HepG2 (cell line): Measurements from ENCODE around the gene CACNA1C. TPM values are rescaled to one million over a fixed set of nuclear protein-coding genes. Genes with fewer than 3 reads are reported as not detected.
A peak's percentile ranks its signal among the peaks of the same experiment; 100 is the strongest.

Source experiments
- ATAC-seq: fragments of 200-7000 bp; cut with Tn5 transposase; 3 replicates; pipeline ENCODE4 v1.9.1; 2020; ENCODE audit warnings: mild to moderate bottlenecking, moderate library complexity
- BruUV-seq: library from RNA; stranded (reverse); fragments of 400-500 nt; replicated peaks from 2 replicates; lab custom pipeline; 2021; lab: Mats Ljungman, UMichigan
- CTCF ChIA-PET: fragments of 300-600 bp; formaldehyde crosslinking; extraction: SDS; loops from one replicate; lab custom pipeline; 2021; ENCODE audit warnings: low total read pairs, inconsistent platforms, low intra/inter-chr PET ratio; lab: Yijun Ruan, JAX
- POLR2A ChIA-PET: fragments of 350-600 bp; sonication (Branson Sonifier 250); formaldehyde crosslinking; loops from one replicate; lab custom pipeline; 2020; ENCODE audit warnings: antibody characterized with exemption, inconsistent platforms; lab: Yijun Ruan, JAX
- DNase-seq: peaks from one replicate; pipeline ENCODE4 v3.0.0-alpha.2; 2015; ENCODE audit warnings: low spot score
- FAIRE-seq: peaks from 3 replicates; lab custom pipeline; 2011; peaks lifted over from hg19 to GRCh38; lab: Jason Lieb, UNC
- H2AFZ ChIP-seq: one replicate; pipeline ENCODE4 v1.6.1; 2011; ENCODE audit warnings: low read length, inconsistent platforms
- H3K27ac ChIP-seq: fragments of 300-600 bp; 3 replicates; pipeline ENCODE4 v1.8.0; 2011; ENCODE audit warnings: mixed run types, mild to moderate bottlenecking, mixed read lengths, low read length, inconsistent platforms; ENCODE audit not compliant: insufficient read depth; ENCODE audit errors: extremely low read length
- H3K27me3 ChIP-seq, 2 experiments: fragments of 200-600 bp in 1 of 2; 2 replicates in 1 of 2; 3 replicates in 1 of 2; pipeline versions ENCODE4 v1.6.0 to v1.8.0; 2011; ENCODE audit warnings: low read length in 2 of 2, mild to moderate bottlenecking in 2 of 2, moderate library complexity in 2 of 2, inconsistent platforms in 1 of 2; ENCODE audit not compliant: insufficient read depth in 2 of 2, control insufficient read depth in 1 of 2
- H3K36me3 ChIP-seq, 2 experiments: fragments of 200-600 bp in 1 of 2; replicated peaks in 1 of 2; 2 replicates in 1 of 2; 3 replicates in 1 of 2; pipeline versions ENCODE4 v1.5.1 to v1.8.0; 2011; ENCODE audit warnings: low read length in 2 of 2, inconsistent platforms in 1 of 2; ENCODE audit not compliant: insufficient read depth in 2 of 2, control insufficient read depth in 1 of 2
- H3K4me1 ChIP-seq: 2 replicates; pipeline ENCODE4 v1.5.1; 2012; ENCODE audit warnings: low read length, inconsistent platforms; ENCODE audit not compliant: insufficient read depth
- H3K4me2 ChIP-seq: 2 replicates; pipeline ENCODE4 v1.6.0; 2011; ENCODE audit warnings: low read depth, low read length, inconsistent platforms
- H3K4me3 ChIP-seq, 3 experiments: fragments of 200-600 bp in 1 of 3; sonication (generic), shearing (Covaris generic) in 1 of 3; replicated peaks in 1 of 3; 2 replicates each; pipeline ENCODE4 v1.5.1; 2011 to 2016; ENCODE audit warnings: low read length in 3 of 3, inconsistent platforms in 2 of 3, low read depth in 2 of 3, mild to moderate bottlenecking in 2 of 3, control low read depth in 1 of 3, mixed read lengths in 1 of 3; ENCODE audit not compliant: insufficient read depth in 1 of 3
- H3K79me2 ChIP-seq: one replicate; pipeline ENCODE4 v1.6.1; 2011; ENCODE audit warnings: low read length, inconsistent platforms; ENCODE audit not compliant: insufficient read depth
- H3K9ac ChIP-seq: 2 replicates; pipeline ENCODE4 v1.6.0; 2011; ENCODE audit warnings: mild to moderate bottlenecking, low read depth, low read length, inconsistent platforms; ENCODE audit not compliant: insufficient read depth
- H3K9me3 ChIP-seq: 2 replicates; pipeline ENCODE4 v1.5.1; 2012; ENCODE audit warnings: mild to moderate bottlenecking, low read length
- H4K20me1 ChIP-seq: 2 replicates; pipeline ENCODE4 v1.6.0; 2011; ENCODE audit warnings: inconsistent platforms, mild to moderate bottlenecking, low read length, moderate library complexity; ENCODE audit not compliant: insufficient read depth
- HDAC6 ChIP-seq: fragments of 200-600 bp; sonication (generic); IDR thresholded peaks from 2 replicates; pipeline ENCODE4 v1.7.0; 2017; ENCODE audit warnings: mild to moderate bottlenecking, antibody characterized with exemption, low read length, low read depth
- MTA1 ChIP-seq: sonication (generic); formaldehyde crosslinking; IDR thresholded peaks from 2 replicates; pipeline ENCODE4 v1.4.0; 2020; ENCODE audit warnings: missing genetic modification reagents, mild to moderate bottlenecking, borderline replicate concordance
- ZNF768 ChIP-seq: sonication (generic); formaldehyde crosslinking; IDR thresholded peaks from 2 replicates; pipeline ENCODE4 v1.4.0; 2020; ENCODE audit warnings: missing genetic modification reagents
- ZSCAN31 ChIP-seq: sonication (generic); formaldehyde crosslinking; IDR thresholded peaks from 2 replicates; pipeline ENCODE4 v1.5.0; 2020; ENCODE audit warnings: low read depth, mild to moderate bottlenecking, missing genetic modification reagents
- WGBS: methylation state at CpG from one replicate; pipeline ENCODE4 v1.1.6; 2017; ENCODE audit warnings: low lambda C conversion rate; 5-methylcytosine and 5-hydroxymethylcytosine counted together
- in situ Hi-C: cut with HindIII; loops from 2 replicates; pipeline ENCODE4 v1.10.0; 2017; ENCODE audit warnings: low pct_unique_long_range_greater_than_20kb; ENCODE audit not compliant: extremely low pct_ligation_motif_present
- intact Hi-C: fragments of 100-400 bp; cut with micrococcal nuclease; formaldehyde crosslinking; loops from one replicate; pipeline ENCODE4 v1.10.0; 2022; ENCODE audit not compliant: unreplicated experiment
- polyA plus RNA-seq, 8 experiments: library from polyadenylated mRNA; depleted of rRNA in 3 of 8; stranded (reverse) in 7 of 8; unstranded in 1 of 8; fragments of >200 nt; fragmentation: Illumina TruSeq in 4 of 8; extraction: Trizol in 4 of 8; gene quantifications; 2 replicates each; pipeline versions ENCODE4 v1.2.1 to v1.2.3, GENCODE V29; 2011 to 2016; ENCODE audit warnings: low read depth in 4 of 8, missing spikeins in 1 of 8, mixed read lengths in 1 of 8; ENCODE audit not compliant: insufficient read depth in 1 of 8
- total RNA-seq, 5 experiments: library from RNA; depleted of rRNA; stranded (reverse); fragments of >200 nt; fragmentation: Illumina TruSeq; extraction: Trizol; gene quantifications; 2 replicates each; pipeline ENCODE4 v1.2.3, GENCODE V29; 2016; ENCODE audit warnings: low read depth in 1 of 5
- TF ChIP-seq, protein P1 (sequence below): IDR thresholded peaks from 2 replicates; pipeline ENCODE4 v1.4.0; 2020; ENCODE audit warnings: mild to moderate bottlenecking, missing genetic modification reagents
- TF ChIP-seq, protein P2 (sequence below): IDR thresholded peaks from 2 replicates; pipeline ENCODE4 v1.6.1; 2012; ENCODE audit warnings: low read depth, low read length, improper control_type of control experiment
- TF ChIP-seq, protein P3 (sequence below): sonication (generic); formaldehyde crosslinking; IDR thresholded peaks from 2 replicates; pipeline ENCODE4 v1.4.0; 2020; ENCODE audit warnings: missing genetic modification reagents

Gene CACNA1C
- total and polyA plus RNA-seq, 2 of the 13 experiments (the other 11 are each of a cell fraction or from before 2014, with no cell fraction given), result not detected

DNA sequence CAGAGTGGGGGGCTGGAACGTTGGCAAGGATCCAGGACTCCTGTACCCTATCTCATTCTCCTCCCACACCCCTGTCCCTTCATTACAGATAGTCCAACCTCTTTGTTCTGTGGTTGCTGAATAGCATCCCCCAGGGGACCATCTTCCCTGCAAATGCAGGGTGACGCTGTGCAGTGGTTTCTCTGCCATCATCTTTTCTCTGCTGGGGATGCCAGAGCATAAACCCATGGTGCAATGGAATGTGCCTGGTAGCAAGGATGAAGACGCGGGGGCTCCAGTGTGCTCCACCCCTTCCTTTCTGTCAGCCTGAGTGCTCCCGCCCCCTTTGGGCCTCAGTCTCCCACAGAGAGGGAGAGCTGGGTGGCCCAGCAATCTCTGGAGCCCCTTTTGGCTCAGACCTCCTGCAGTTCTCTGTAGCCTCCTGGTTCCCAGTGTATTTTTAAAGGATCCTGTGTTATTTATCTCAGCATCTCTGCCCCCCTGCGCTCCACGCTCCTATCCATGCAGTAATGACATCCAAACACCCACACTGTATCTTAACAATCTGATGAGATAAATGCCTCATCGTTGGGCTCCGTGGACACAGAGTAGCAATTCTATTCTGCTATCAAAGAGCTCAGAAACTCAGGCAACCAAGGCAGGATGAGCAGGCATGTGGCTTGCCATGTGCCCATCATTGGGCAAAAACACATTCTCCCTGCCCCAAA lies 212.8 kb downstream of the CACNA1C start:
- ATAC-seq, result no peak
- in situ Hi-C loops, result no loop called here
- ChIA-PET CTCF (no interaction called here), POLR2A (no interaction called here)
- no peak for DNase-seq
- Histone ChIP-seq H3K9ac (no peak overlapping the region), H3K4me1 (peaks cover 30% of the 10 kb centered on the region), H3K27ac (no peak overlapping the region), H3K4me2 (no peak overlapping the region), H3K36me3 (no peaks in the 10 kb centered on the region), H2AFZ (no peak overlapping the region), H4K20me1 (no peaks in the 10 kb centered on the region), H3K4me3 (no peak overlapping the region), H3K79me2 (no peaks in the 10 kb centered on the region), H3K9me3 (no peaks in the 10 kb centered on the region), H3K27me3 (peaks cover 1 to 22% of the 10 kb centered on the region in 2 experiments; a peak in 4 of 5 replicates)
- intact Hi-C loops, result no loop called here
- no peak for FAIRE-seq
- BruUV-seq, result no TSS peak
- WGBS, result 52% methylated on average over 9 of the region's 9 CpGs
- TF ChIP-seq ZSCAN31, result no peak

DNA sequence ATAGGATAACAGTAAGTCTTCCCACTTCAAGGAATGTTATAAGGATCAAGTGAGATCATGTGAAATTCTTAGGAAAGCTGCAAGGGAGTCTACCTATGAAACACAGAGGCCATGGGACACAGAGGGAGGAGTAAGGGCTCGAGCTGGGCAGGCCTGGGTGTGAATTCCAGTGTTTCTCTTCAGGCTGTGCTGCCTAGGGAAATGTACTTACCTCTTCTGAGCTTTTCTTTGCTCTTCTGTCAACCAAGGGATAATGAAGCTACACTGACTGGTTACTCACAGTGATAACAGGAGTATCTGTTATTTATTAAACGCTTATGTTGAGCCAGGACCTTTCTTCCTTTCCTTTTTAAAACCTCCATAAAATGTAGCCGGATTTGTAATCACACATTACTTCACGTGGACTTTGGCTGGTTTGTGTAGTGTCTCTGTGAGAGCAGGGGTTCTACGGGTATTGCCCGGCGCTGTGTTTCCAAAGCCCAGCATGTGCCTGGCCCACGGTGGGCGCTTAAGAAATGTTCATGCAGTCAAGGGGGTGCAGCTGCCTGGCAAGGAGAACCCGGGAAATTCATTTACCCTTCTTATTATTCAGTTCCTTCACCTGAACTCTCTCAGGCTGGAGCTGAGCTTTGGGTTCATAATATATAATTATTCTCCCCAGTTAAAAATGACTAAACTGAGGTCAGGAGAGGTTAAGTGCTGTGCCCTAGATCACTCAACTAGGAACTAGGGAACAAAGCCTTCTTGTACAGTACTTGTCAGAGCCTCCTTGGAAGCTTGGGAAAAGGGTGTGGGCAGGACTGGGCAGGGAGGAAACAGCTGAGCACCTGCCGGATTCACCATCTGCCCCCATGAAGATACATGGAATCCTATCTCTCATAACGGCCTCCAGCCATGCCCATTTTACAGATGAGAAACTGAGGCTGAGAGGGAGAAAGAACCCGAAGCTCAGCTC lies 214.2 kb downstream of the CACNA1C start:
- Histone ChIP-seq H3K4me3 (peak overlapping the region in 1 of 3 experiments; percentile 20; a peak in 1 of 6 replicates), H3K9ac (no peak overlapping the region), H3K4me2 (peak overlapping the region; percentile 58), H3K36me3 (no peaks in the 10 kb centered on the region), H3K27ac (no peak overlapping the region), H3K79me2 (no peaks in the 10 kb centered on the region), H3K9me3 (no peaks in the 10 kb centered on the region), H3K27me3 (peaks cover 1 to 22% of the 10 kb centered on the region in 2 experiments; a peak in 4 of 5 replicates), H2AFZ (no peak overlapping the region), H3K4me1 (peaks cover 30% of the 10 kb centered on the region), H4K20me1 (no peaks in the 10 kb centered on the region)
- ATAC-seq, result peak; percentile 81
- CTCF ChIA-PET, result no interaction called here
- in situ Hi-C loops, result no loop called here
- POLR2A ChIA-PET, result no interaction called here
- FAIRE-seq, result no peak
- BruUV-seq, result no TSS peak
- intact Hi-C loops, result no loop called here
- peak; percentile 56 for DNase-seq
- 4% methylated on average over 13 of the region's 13 CpGs for WGBS
- TF ChIP-seq HDAC6 (no peak), MTA1 (no peak), ZNF768 (CRISPR knock-in tag) (peak; percentile 51; the same call in 1 of the 2 replicates)
- TF ChIP-seq, protein P1, sequence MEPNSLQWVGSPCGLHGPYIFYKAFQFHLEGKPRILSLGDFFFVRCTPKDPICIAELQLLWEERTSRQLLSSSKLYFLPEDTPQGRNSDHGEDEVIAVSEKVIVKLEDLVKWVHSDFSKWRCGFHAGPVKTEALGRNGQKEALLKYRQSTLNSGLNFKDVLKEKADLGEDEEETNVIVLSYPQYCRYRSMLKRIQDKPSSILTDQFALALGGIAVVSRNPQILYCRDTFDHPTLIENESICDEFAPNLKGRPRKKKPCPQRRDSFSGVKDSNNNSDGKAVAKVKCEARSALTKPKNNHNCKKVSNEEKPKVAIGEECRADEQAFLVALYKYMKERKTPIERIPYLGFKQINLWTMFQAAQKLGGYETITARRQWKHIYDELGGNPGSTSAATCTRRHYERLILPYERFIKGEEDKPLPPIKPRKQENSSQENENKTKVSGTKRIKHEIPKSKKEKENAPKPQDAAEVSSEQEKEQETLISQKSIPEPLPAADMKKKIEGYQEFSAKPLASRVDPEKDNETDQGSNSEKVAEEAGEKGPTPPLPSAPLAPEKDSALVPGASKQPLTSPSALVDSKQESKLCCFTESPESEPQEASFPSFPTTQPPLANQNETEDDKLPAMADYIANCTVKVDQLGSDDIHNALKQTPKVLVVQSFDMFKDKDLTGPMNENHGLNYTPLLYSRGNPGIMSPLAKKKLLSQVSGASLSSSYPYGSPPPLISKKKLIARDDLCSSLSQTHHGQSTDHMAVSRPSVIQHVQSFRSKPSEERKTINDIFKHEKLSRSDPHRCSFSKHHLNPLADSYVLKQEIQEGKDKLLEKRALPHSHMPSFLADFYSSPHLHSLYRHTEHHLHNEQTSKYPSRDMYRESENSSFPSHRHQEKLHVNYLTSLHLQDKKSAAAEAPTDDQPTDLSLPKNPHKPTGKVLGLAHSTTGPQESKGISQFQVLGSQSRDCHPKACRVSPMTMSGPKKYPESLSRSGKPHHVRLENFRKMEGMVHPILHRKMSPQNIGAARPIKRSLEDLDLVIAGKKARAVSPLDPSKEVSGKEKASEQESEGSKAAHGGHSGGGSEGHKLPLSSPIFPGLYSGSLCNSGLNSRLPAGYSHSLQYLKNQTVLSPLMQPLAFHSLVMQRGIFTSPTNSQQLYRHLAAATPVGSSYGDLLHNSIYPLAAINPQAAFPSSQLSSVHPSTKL, result peak; percentile 12; the same call in 1 of the 2 replicates
- TF ChIP-seq, protein P2, sequence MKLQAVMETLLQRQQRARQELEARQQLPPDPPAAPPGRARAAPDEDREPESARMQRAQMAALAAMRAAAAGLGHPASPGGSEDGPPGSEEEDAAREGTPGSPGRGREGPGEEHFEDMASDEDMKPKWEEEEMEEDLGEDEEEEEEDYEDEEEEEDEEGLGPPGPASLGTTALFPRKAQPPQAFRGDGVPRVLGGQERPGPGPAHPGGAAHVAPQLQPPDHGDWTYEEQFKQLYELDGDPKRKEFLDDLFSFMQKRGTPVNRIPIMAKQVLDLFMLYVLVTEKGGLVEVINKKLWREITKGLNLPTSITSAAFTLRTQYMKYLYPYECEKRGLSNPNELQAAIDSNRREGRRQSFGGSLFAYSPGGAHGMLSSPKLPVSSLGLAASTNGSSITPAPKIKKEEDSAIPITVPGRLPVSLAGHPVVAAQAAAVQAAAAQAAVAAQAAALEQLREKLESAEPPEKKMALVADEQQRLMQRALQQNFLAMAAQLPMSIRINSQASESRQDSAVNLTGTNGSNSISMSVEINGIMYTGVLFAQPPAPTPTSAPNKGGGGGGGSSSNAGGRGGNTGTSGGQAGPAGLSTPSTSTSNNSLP, result peak; percentile 26; the same call in 1 of the 2 replicates
- TF ChIP-seq, protein P3, sequence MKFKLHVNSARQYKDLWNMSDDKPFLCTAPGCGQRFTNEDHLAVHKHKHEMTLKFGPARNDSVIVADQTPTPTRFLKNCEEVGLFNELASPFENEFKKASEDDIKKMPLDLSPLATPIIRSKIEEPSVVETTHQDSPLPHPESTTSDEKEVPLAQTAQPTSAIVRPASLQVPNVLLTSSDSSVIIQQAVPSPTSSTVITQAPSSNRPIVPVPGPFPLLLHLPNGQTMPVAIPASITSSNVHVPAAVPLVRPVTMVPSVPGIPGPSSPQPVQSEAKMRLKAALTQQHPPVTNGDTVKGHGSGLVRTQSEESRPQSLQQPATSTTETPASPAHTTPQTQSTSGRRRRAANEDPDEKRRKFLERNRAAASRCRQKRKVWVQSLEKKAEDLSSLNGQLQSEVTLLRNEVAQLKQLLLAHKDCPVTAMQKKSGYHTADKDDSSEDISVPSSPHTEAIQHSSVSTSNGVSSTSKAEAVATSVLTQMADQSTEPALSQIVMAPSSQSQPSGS (CRISPR knock-in tag), result no peak
